WI38 (cell line): ENCODE data around the gene TRIM37.

ENCODE experiments used
- H3K4me3 ChIP-seq: 2 replicates; pipeline ENCODE4 v1.5.1; 2011; ENCODE audit warnings: low read depth, mild to moderate bottlenecking, control low read depth, low read length
- CTCF ChIP-seq: IDR thresholded peaks from 2 replicates; pipeline ENCODE4 v1.5.1; 2012; ENCODE audit warnings: low read depth, mild to moderate bottlenecking, control low read depth, low read length

The TRIM37 gene

DNA sequence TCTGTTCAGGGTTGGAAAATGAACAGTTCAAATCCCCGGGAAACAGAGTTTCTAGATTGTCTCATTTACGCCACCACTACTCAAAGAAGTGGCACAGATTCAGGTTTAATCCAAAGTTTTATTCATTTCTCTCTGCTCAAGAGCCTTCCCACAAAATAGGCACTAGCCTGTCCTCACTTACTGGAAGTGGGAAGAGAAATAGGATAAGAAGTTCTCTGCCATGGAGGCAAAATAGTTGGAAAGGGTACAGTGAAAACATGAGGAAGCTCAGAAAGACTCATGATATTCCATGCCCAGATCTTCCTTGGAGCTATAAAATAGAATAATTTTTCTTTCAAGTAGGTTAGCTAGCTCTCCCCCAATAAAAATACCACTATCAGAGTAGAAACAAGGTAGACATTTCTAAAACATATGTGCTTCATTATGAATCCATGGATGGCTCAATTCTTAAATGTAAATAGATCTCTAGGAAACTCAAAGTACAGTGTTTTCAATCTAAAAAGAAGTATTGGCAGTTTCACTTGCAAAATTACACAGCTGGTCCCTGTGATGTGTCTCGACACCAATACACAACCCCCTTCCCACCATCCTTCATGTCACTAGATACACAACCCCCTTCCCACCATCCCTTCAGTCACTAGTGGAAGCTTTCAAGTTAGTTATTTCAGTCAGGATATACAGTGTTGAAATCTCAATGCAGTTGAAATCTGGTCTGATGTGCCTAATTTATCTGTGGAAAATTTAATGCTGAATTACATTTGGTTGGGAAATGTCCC, 125.8 kb downstream of the TRIM37 start:
- H3K4me3 ChIP-seq: no peak overlapping the region
- no peak for TF ChIP-seq CTCF

GRCh38 chr17:58976541-58976940, 130.1 kb downstream of the TRIM37 start:
- no peak overlapping the region for H3K4me3 ChIP-seq
- no peak for TF ChIP-seq CTCF

- no peak overlapping the region for H3K4me3 ChIP-seq
- TF ChIP-seq CTCF: no peak
Observed at GRCh38 chr17:58974354-58974753, 132.3 kb downstream of the TRIM37 start.

GRCh38 chr17:58970609-58971450, 135.8 kb downstream of the TRIM37 start:
- TF ChIP-seq CTCF: no peak
- no peak overlapping the region for H3K4me3 ChIP-seq

DNA sequence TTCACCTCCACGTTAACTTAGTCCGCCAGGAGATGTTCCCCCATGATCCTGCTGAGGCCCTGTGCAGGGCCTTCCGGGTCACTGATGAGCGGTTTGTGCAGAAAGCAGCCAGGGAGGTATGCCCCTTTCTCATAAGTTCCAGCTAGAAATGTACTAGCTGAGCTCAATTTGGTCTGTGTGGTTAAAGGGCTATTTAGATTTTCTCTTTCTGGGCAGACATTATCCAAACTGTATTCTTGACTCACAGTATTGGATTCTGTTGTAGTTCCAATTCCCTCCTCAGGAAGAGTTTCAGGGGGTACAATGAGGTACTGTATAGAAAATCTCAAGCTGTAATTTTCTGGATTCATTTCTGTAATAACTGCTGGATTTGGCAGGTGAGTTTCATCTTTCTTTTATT, 137.1 kb downstream of the TRIM37 start:
- TF ChIP-seq CTCF: no peak
- H3K4me3 ChIP-seq: no peak overlapping the region

DNA sequence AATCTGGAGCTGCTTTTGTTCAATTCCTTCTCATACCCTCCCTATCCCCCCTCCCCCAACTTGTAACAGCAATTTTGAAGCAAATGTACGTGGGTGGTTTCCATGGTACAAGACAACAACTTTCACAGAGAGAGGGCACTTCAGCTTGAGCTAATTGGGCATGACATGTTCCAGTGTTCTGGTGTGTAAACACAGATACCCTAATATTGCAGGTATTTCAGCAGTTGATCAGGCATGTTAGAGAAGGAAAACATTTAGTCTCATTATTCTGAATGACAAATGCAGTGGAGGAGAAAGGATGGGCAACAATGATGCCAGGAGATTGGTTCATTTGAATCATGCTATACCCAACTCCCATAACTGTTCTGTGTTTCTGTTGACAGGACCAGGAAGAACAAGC, 137.5 kb downstream of the TRIM37 start:
- no peak for TF ChIP-seq CTCF
- H3K4me3 ChIP-seq: no peak overlapping the region
